Activated CD8-positive, alpha-beta memory T cell treated with anti-CD3 and anti-CD28 coated beads, Interleukin-2, amount 50 U/mL, for 1 hour (primary cell): ENCODE measurements around the gene GAGE12D.
"Not testable (repeated sequence)": the region's sequence is repeated elsewhere in the genome, so short reads cannot be mapped to it uniquely, and the experiment has no call there.

Experiments
- DNase-seq: peaks from one replicate; pipeline ENCODE4 v3.0.0-alpha.2; 2020; ENCODE audit errors: extremely low read depth

The GAGE12D gene, protein sequence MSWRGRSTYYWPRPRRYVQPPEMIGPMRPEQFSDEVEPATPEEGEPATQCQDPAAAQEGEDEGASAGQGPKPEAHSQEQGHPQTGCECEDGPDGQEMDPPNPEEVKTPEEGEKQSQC

DNA sequence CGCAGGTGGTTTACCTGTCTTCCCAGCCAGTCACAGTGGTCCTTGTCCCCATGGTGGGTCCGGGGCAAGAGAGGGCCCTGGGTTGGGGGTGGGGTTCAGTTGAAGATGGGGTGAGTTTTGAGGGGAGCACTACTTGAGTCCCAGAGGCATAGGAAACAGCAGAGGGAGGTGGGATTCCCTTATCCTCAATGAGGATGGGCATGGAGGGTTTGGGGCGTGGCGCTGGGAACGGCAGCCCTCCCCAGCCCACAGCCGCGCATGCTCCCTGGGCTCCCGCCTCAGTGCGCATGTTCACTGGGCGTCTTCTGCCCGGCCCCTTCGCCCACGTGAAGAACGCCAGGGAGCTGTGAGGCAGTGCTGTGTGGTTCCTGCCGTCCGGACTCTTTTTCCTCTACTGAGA, at the start of gene GAGE12D:
Gene GAGE12D (plus strand): TSS at position 301 of the 400 bp plus-strand sequence. CDS start 1,155 bp downstream, outside the sequence.
- not testable (repeated sequence) for DNase-seq

DNA sequence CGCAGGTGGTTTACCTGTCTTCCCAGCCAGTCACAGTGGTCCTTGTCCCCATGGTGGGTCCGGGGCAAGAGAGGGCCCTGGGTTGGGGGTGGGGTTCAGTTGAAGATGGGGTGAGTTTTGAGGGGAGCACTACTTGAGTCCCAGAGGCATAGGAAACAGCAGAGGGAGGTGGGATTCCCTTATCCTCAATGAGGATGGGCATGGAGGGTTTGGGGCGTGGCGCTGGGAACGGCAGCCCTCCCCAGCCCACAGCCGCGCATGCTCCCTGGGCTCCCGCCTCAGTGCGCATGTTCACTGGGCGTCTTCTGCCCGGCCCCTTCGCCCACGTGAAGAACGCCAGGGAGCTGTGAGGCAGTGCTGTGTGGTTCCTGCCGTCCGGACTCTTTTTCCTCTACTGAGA, 9.7 kb upstream of the GAGE12D start, which contains the start of gene GAGE12C:
Gene GAGE12C (plus strand): TSS at position 301 of the 400 bp plus-strand sequence. CDS start 1,155 bp downstream, outside the sequence.
- not testable (repeated sequence) for DNase-seq

DNA sequence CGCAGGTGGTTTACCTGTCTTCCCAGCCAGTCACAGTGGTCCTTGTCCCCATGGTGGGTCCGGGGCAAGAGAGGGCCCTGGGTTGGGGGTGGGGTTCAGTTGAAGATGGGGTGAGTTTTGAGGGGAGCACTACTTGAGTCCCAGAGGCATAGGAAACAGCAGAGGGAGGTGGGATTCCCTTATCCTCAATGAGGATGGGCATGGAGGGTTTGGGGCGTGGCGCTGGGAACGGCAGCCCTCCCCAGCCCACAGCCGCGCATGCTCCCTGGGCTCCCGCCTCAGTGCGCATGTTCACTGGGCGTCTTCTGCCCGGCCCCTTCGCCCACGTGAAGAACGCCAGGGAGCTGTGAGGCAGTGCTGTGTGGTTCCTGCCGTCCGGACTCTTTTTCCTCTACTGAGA, 9.5 kb downstream of the GAGE12D start, which contains the start of gene GAGE12E:
Gene GAGE12E (plus strand): TSS at position 301 of the 400 bp plus-strand sequence. CDS start 1,155 bp downstream, outside the sequence.
- not testable (repeated sequence) for DNase-seq

DNA sequence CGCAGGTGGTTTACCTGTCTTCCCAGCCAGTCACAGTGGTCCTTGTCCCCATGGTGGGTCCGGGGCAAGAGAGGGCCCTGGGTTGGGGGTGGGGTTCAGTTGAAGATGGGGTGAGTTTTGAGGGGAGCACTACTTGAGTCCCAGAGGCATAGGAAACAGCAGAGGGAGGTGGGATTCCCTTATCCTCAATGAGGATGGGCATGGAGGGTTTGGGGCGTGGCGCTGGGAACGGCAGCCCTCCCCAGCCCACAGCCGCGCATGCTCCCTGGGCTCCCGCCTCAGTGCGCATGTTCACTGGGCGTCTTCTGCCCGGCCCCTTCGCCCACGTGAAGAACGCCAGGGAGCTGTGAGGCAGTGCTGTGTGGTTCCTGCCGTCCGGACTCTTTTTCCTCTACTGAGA, 19.0 kb downstream of the GAGE12D start, which contains the start of gene GAGE12F:
Gene GAGE12F (plus strand): TSS at position 301 of the 400 bp plus-strand sequence. CDS start 1,155 bp downstream, outside the sequence.
- not testable (repeated sequence) for DNase-seq

DNA sequence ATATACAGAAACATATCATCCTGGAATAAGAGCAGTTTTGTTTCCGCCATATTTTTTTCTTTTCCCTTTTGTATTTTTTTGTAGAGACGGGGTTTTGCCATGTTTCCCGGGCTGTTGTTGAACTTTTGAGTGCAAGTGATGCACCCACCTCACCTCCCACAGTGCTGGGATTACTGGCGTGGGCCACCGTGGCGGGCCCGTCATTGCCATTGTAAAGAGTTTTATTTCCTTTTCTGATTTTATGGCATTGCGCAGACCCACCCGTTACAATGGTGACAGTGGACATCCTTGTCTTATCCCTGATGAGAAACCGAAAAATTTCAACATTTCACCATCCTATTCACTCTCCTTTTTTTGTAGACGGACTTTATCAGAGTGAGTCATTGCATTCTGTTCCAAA, 27.2 kb downstream of the GAGE12D start:
- DNase-seq, result not testable (repeated sequence)

DNA sequence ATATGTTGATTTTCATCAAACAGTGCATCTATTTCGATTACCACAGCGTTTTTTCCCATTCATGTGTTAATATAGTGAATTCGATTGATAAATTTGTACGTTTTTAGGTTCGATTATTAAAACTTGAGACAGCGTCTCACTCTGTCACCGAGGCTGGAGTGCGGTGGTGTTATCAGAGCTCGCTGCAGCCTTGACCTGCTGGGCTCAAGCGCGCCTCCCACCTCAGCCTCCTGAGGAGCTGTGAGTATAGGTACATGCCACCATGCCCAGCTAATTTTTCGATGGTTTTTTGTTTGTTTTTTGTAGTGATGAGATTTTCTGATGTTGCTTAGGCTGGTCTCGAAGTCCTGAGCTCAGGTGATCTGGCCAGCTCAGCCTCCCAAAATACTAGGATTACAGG, 27.6 kb downstream of the GAGE12D start:
- not testable (repeated sequence) for DNase-seq

DNA sequence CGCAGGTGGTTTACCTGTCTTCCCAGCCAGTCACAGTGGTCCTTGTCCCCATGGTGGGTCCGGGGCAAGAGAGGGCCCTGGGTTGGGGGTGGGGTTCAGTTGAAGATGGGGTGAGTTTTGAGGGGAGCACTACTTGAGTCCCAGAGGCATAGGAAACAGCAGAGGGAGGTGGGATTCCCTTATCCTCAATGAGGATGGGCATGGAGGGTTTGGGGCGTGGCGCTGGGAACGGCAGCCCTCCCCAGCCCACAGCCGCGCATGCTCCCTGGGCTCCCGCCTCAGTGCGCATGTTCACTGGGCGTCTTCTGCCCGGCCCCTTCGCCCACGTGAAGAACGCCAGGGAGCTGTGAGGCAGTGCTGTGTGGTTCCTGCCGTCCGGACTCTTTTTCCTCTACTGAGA, 28.6 kb downstream of the GAGE12D start, which contains the start of gene GAGE12G:
Gene GAGE12G (plus strand): TSS at position 301 of the 400 bp plus-strand sequence. CDS start 1,155 bp downstream, outside the sequence.
- not testable (repeated sequence) for DNase-seq

DNA sequence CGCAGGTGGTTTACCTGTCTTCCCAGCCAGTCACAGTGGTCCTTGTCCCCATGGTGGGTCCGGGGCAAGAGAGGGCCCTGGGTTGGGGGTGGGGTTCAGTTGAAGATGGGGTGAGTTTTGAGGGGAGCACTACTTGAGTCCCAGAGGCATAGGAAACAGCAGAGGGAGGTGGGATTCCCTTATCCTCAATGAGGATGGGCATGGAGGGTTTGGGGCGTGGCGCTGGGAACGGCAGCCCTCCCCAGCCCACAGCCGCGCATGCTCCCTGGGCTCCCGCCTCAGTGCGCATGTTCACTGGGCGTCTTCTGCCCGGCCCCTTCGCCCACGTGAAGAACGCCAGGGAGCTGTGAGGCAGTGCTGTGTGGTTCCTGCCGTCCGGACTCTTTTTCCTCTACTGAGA, 38.1 kb downstream of the GAGE12D start, which contains the start of gene GAGE12H:
Gene GAGE12H (plus strand): TSS at position 301 of the 400 bp plus-strand sequence. CDS start 1,155 bp downstream, outside the sequence.
- DNase-seq, result not testable (repeated sequence)

DNA sequence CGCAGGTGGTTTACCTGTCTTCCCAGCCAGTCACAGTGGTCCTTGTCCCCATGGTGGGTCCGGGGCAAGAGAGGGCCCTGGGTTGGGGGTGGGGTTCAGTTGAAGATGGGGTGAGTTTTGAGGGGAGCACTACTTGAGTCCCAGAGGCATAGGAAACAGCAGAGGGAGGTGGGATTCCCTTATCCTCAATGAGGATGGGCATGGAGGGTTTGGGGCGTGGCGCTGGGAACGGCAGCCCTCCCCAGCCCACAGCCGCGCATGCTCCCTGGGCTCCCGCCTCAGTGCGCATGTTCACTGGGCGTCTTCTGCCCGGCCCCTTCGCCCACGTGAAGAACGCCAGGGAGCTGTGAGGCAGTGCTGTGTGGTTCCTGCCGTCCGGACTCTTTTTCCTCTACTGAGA, 47.7 kb downstream of the GAGE12D start, which contains the start of gene GAGE2A:
Gene GAGE2A (plus strand): TSS at position 301 of the 400 bp plus-strand sequence. CDS start 1,155 bp downstream, outside the sequence.
- DNase-seq, result not testable (repeated sequence)

DNA sequence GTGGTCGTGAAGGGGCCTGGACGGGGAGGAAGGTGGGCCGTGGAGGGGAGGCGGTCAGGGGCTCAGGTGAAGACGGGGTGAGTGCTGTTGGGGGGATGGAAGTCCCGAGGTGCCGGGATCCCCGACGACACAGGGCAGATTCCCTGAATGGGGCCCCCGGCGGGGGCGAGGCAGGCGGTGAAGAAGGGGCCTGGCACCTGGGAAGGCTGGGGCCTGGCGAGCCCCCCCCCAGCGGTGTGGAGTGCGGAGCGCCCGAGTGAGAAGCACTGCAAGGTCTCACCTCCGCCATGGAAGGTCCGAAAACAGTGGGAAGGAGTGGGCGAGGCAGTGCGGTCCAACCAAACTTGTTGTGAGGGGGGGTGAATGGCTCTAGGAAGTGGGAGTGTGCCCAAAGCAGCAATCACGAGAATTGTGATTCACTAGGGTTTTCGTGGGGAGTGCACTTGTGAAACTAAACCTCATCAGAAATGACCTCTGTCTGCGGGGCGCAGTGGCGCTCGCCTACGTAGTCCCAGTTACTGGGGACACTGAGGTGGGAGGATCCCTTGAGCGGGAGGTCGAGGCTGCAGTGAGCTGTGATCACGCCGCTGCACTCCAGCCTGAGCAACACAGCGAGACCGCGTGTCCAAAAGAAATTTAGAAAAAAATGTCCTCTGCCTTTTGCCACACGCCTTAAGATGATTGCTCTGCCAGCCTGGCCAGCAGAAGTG, 48.4 kb downstream of the GAGE12D start:
- DNase-seq, result not testable (repeated sequence)

DNA sequence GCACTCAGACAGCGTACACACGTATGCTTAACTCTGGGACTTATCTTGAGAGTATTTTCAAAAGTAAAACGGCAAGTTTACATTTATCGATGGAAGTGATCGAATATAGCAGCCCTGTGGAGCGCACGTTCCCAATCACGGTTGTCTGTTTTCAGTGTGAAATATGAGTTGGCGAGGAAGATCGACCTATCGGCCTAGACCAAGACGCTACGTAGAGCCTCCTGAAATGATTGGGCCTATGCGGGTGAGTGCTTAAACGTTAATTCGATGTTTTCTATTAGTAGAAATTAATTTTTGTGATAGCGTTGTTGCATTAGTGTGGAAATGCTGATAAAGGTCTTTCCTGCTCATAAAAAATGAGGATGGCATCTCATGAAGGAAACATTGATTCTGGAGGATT, 49.0 kb downstream of the GAGE12D start:
- not testable (repeated sequence) for DNase-seq
